SK-N-SH treated with all-trans-retinoic acid at 6 μM for 48 hours (cell line): ENCODE results near the gene CHI3L2.

Experiments used
- ATAC-seq: fragments of 200-7000 bp; cut with Tn5 transposase; 3 replicates; pipeline ENCODE4 v1.9.1; 2020; ENCODE audit warnings: mild to moderate bottlenecking, moderate library complexity
- ARNTL ChIP-seq: fragments of 450-650 bp; formaldehyde crosslinking; IDR thresholded peaks from 2 replicates; pipeline ENCODE4 v1.5.0; 2020; ENCODE audit warnings: low read depth, mild to moderate bottlenecking, moderate library complexity, borderline replicate concordance
- BACH2 ChIP-seq: fragments of 250-450 bp; sonication (Bioruptor Pico); IDR thresholded peaks from 2 replicates; pipeline ENCODE4 v1.9.0; 2021; ENCODE audit warnings: mild to moderate bottlenecking, borderline replicate concordance
- CREB5 ChIP-seq: fragments of 250-450 bp; sonication (Bioruptor Pico); IDR thresholded peaks from 2 replicates; pipeline ENCODE4 v1.5.1; 2020; ENCODE audit warnings: low read depth, mild to moderate bottlenecking, moderate library complexity
- CSDC2 ChIP-seq: fragments of 250-450 bp; sonication (Bioruptor Pico); IDR thresholded peaks from 2 replicates; pipeline ENCODE4 v1.5.0; 2020; ENCODE audit warnings: mild to moderate bottlenecking, moderate library complexity
- CSRNP3 ChIP-seq: fragments of 250-450 bp; sonication (Bioruptor Pico); IDR thresholded peaks from 2 replicates; pipeline ENCODE4 v1.5.1; 2021; ENCODE audit warnings: mild to moderate bottlenecking, moderate library complexity
- ESRRG ChIP-seq: fragments of 250-450 bp; sonication (Bioruptor Pico); IDR thresholded peaks from 2 replicates; pipeline ENCODE4 v1.6.1; 2021; ENCODE audit warnings: mild to moderate bottlenecking
- GLIS3 ChIP-seq: fragments of 250-450 bp; sonication (Bioruptor Pico); IDR thresholded peaks from 2 replicates; pipeline ENCODE4 v1.5.0; 2020; ENCODE audit warnings: mild to moderate bottlenecking, moderate library complexity
- ISL1 ChIP-seq: fragments of 250-450 bp; sonication (Bioruptor Pico); IDR thresholded peaks from 2 replicates; pipeline ENCODE4 v2.1.2; 2022; ENCODE audit warnings: mild to moderate bottlenecking, moderate library complexity
- OSR1 ChIP-seq: fragments of 250-450 bp; sonication (Bioruptor Pico); IDR thresholded peaks from 2 replicates; pipeline ENCODE4 v1.8.0; 2022; ENCODE audit warnings: moderate library complexity, mild to moderate bottlenecking, inconsistent platforms
- PATZ1 ChIP-seq: fragments of 250-450 bp; sonication (Bioruptor Pico); IDR thresholded peaks from 2 replicates; pipeline ENCODE4 v1.8.0; 2020; ENCODE audit warnings: mild to moderate bottlenecking, moderate library complexity, borderline replicate concordance
- POU6F1 ChIP-seq: fragments of 250-450 bp; sonication (Bioruptor Pico); IDR thresholded peaks from 2 replicates; pipeline ENCODE4 v1.8.0; 2021; ENCODE audit warnings: low read depth, mild to moderate bottlenecking, moderate library complexity, borderline replicate concordance
- PPARA ChIP-seq: fragments of 250-450 bp; sonication (Bioruptor Pico); IDR thresholded peaks from 2 replicates; pipeline ENCODE4 v1.5.0; 2020; ENCODE audit warnings: mild to moderate bottlenecking, borderline replicate concordance
- RARB ChIP-seq: fragments of 250-450 bp; sonication (Bioruptor Pico); IDR thresholded peaks from 2 replicates; pipeline ENCODE4 v1.8.0; 2021; ENCODE audit warnings: mild to moderate bottlenecking, moderate library complexity
- SNAI2 ChIP-seq: fragments of 250-450 bp; sonication (Bioruptor Pico); IDR thresholded peaks from 2 replicates; pipeline ENCODE4 v1.5.0; 2020; ENCODE audit warnings: mild to moderate bottlenecking, moderate library complexity
- TCF4 ChIP-seq: fragments of 250-450 bp; sonication (Bioruptor Pico); IDR thresholded peaks from 2 replicates; pipeline ENCODE4 v1.8.0; 2021; ENCODE audit warnings: mild to moderate bottlenecking, moderate library complexity, borderline replicate concordance
- TOX ChIP-seq: fragments of 250-450 bp; sonication (Bioruptor Pico); IDR thresholded peaks from 2 replicates; pipeline ENCODE4 v1.8.0; 2021; ENCODE audit warnings: mild to moderate bottlenecking, moderate library complexity, borderline replicate concordance
- ZC3H10 ChIP-seq: fragments of 250-450 bp; sonication (Bioruptor Pico); IDR thresholded peaks from 2 replicates; pipeline ENCODE4 v1.5.1; 2021; ENCODE audit warnings: mild to moderate bottlenecking, moderate library complexity
- ZFP3 ChIP-seq: fragments of 250-450 bp; sonication (Bioruptor Pico); IDR thresholded peaks from 2 replicates; pipeline ENCODE4 v1.5.0; 2020; ENCODE audit warnings: mild to moderate bottlenecking, moderate library complexity
- ZFP30 ChIP-seq: fragments of 450-650 bp; formaldehyde crosslinking; IDR thresholded peaks from 2 replicates; pipeline ENCODE4 v1.5.0; 2022; ENCODE audit warnings: mild to moderate bottlenecking, moderate library complexity
- ZNF565 ChIP-seq: fragments of 450-650 bp; formaldehyde crosslinking; conservative IDR thresholded peaks from 2 replicates; pipeline ENCODE4 v1.5.0; 2020; ENCODE audit warnings: low read depth, mild to moderate bottlenecking, moderate library complexity
- ZNF70 ChIP-seq: fragments of 450-650 bp; formaldehyde crosslinking; IDR thresholded peaks from 2 replicates; pipeline ENCODE4 v1.5.0; 2020; ENCODE audit warnings: mild to moderate bottlenecking, moderate library complexity
- ZNF8 ChIP-seq: fragments of 450-650 bp; formaldehyde crosslinking; IDR thresholded peaks from 2 replicates; pipeline ENCODE4 v1.5.0; 2020; ENCODE audit warnings: mild to moderate bottlenecking, moderate library complexity

Gene CHI3L2

GRCh38 chr1:111199881-111200801 lies 27.4 kb upstream of the CHI3L2 start, which contains the start of gene DENND2D:
DENND2D (minus strand) TSS chr1:111200646; CDS start chr1:111200459, 187 bp downstream.
- ATAC-seq: no peak
- TF ChIP-seq CSRNP3 (no peak), ZNF70 (CRISPR knock-in tag) (no peak), RARB (no peak), CSDC2 (CRISPR knock-in tag) (no peak), ARNTL (no peak), ZFP30 (CRISPR knock-in tag) (no peak), ESRRG (no peak)
- TF ChIP-seq, all 23 proteins: peak for 0

GRCh38 chr1:111200802-111201161 lies 26.7 kb upstream of the CHI3L2 start:
- no peak for ATAC-seq
- TF ChIP-seq RARB (no peak), GLIS3 (CRISPR knock-in tag) (no peak), OSR1 (CRISPR knock-in tag) (no peak), BACH2 (CRISPR knock-in tag) (no peak), CSDC2 (CRISPR knock-in tag) (no peak), CREB5 (no peak), ZNF8 (no peak), TCF4 (CRISPR knock-in tag) (no peak), ARNTL (no peak), ZNF565 (no peak), CSRNP3 (no peak), ZFP30 (CRISPR knock-in tag) (no peak), PATZ1 (CRISPR knock-in tag) (no peak), ZFP3 (CRISPR knock-in tag) (no peak), ESRRG (no peak), ZC3H10 (CRISPR knock-in tag) (no peak), ZNF70 (CRISPR knock-in tag) (no peak), TOX (CRISPR knock-in tag) (no peak)
- TF ChIP-seq, all 23 proteins: peak for 0

- TF ChIP-seq ISL1 (no peak), CREB5 (no peak)
- ATAC-seq: no peak
Observed at GRCh38 chr1:111201275-111202090, 26.0 kb upstream of the CHI3L2 start.

- no peak for ATAC-seq
- no peak for TF ChIP-seq ZFP3 (CRISPR knock-in tag)
- no peak for TF ChIP-seq TCF4 (CRISPR knock-in tag)
- TF ChIP-seq PPARA (CRISPR knock-in tag): no peak
- TF ChIP-seq BACH2 (CRISPR knock-in tag): no peak
- no peak for TF ChIP-seq POU6F1 (CRISPR knock-in tag)
- no peak for TF ChIP-seq GLIS3 (CRISPR knock-in tag)
- no peak for TF ChIP-seq RARB
- no peak for TF ChIP-seq PATZ1 (CRISPR knock-in tag)
- no peak for TF ChIP-seq SNAI2 (CRISPR knock-in tag)
Observed at GRCh38 chr1:111202366-111202706, 25.2 kb upstream of the CHI3L2 start.
